Nephron progenitor cell (in vitro differentiated cells): ENCODE results near the gene MIDN.
"Not testable (repeated sequence)": the region's sequence is repeated elsewhere in the genome, so short reads cannot be mapped to it uniquely, and the experiment has no call there.

Experiments used
- DNase-seq: peaks from one replicate; pipeline ENCODE4 v3.0.0; 2021
- H3K27ac Mint-ChIP-seq: 2 replicates; pipeline ENCODE4 v1.8.0; 2021; ENCODE audit warnings: mild to moderate bottlenecking, moderate library complexity, mixed read lengths
- H3K27me3 Mint-ChIP-seq: 2 replicates; pipeline ENCODE4 v1.8.0; 2021; ENCODE audit warnings: mild to moderate bottlenecking, low read depth, mixed read lengths; ENCODE audit not compliant: poor library complexity
- H3K36me3 Mint-ChIP-seq: 2 replicates; pipeline ENCODE4 v1.8.0; 2021; ENCODE audit warnings: low read depth, mixed read lengths
- H3K4me1 Mint-ChIP-seq: 2 replicates; pipeline ENCODE4 v1.8.0; 2021; ENCODE audit warnings: mixed read lengths
- H3K4me3 Mint-ChIP-seq: 2 replicates; pipeline ENCODE4 v1.8.0; 2021; ENCODE audit warnings: mild to moderate bottlenecking, moderate library complexity, mixed read lengths
- H3K9me3 Mint-ChIP-seq: 2 replicates; pipeline ENCODE4 v1.8.0; 2021; ENCODE audit warnings: mild to moderate bottlenecking, moderate library complexity, mixed read lengths
- CTCF ChIP-seq: fragments of 200-600 bp; sonication (generic); IDR thresholded peaks from 2 replicates; pipeline ENCODE4 v1.5.0; 2021; ENCODE audit warnings: antibody characterized with exemption

MIDN gene

DNA sequence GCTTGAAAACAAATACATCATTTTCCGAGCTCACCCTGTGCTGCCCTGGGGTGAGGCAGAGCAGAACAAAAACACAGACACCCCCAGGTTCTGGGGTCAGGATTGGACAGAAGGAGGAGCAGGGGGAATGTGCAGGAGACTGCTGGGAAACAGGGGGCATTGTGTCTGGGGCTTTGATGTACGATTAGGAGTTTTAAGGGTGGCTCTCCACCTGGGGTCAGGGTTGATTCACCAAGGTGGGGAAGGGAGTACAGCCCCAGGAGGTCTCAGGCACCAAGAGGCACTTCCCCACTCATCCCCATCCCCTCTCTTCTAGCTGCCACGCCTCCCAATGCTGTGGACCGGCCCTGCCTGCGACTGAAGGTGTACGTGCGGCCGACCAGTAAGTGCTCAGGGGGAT lies 49.9 kb downstream of the MIDN start:
- no peak overlapping the region for H3K4me3 Mint-ChIP-seq
- no peaks in the 10 kb centered on the region for H3K9me3 Mint-ChIP-seq
- peaks cover 19% of the 10 kb centered on the region for H3K4me1 Mint-ChIP-seq
- no peak overlapping the region for H3K27ac Mint-ChIP-seq
- H3K27me3 Mint-ChIP-seq, result peaks cover 3% of the 10 kb centered on the region
- DNase-seq, result no peak
- H3K36me3 Mint-ChIP-seq, result peaks cover 11% of the 10 kb centered on the region
- no peak for TF ChIP-seq CTCF

DNA sequence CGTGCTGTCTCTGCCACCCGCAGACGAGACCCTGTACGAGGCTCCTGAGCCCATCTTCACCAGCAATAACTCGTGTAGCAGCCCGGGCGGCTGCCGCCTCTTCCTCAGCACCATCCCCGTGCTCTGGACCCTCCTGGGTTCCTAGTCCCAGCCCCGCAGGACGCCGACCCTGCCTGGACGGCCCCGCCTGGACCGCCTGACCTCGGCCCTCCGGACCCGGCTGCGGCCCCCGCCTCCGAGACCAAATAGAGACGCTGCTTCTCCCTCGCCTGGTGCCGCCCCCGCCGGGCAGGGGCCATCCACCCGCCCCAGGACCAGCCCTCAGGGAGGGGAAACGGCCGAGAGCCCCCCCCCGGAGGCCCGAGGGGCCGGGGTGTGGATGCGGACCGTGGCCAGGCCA lies 51.4 kb downstream of the MIDN start:
- no peak overlapping the region for H3K4me3 Mint-ChIP-seq
- H3K4me1 Mint-ChIP-seq, result peaks cover 22% of the 10 kb centered on the region
- H3K27me3 Mint-ChIP-seq, result peaks cover 3% of the 10 kb centered on the region
- H3K27ac Mint-ChIP-seq, result no peak overlapping the region
- TF ChIP-seq CTCF, result no peak
- H3K9me3 Mint-ChIP-seq, result no peaks in the 10 kb centered on the region
- no peak for DNase-seq
- peaks cover 11% of the 10 kb centered on the region for H3K36me3 Mint-ChIP-seq

- H3K4me1 Mint-ChIP-seq, result peaks cover 22% of the 10 kb centered on the region
- H3K4me3 Mint-ChIP-seq, result no peak overlapping the region
- DNase-seq, result no peak
- H3K36me3 Mint-ChIP-seq, result peaks cover 11% of the 10 kb centered on the region
- no peak overlapping the region for H3K27ac Mint-ChIP-seq
- TF ChIP-seq CTCF, result no peak
- no peaks in the 10 kb centered on the region for H3K9me3 Mint-ChIP-seq
- peaks cover 3% of the 10 kb centered on the region for H3K27me3 Mint-ChIP-seq
Measured at GRCh38 chr19:1300744-1301490, 52.5 kb downstream of the MIDN start.

- peaks cover 11% of the 10 kb centered on the region for H3K36me3 Mint-ChIP-seq
- DNase-seq, result no peak
- no peak overlapping the region for H3K27ac Mint-ChIP-seq
- H3K9me3 Mint-ChIP-seq, result no peaks in the 10 kb centered on the region
- TF ChIP-seq CTCF, result no peak
- no peak overlapping the region for H3K4me3 Mint-ChIP-seq
- H3K4me1 Mint-ChIP-seq, result peaks cover 18% of the 10 kb centered on the region
- H3K27me3 Mint-ChIP-seq, result peaks cover 6% of the 10 kb centered on the region
Measured at GRCh38 chr19:1302533-1303239, 54.3 kb downstream of the MIDN start.

GRCh38 chr19:1304197-1304924 lies 56.0 kb downstream of the MIDN start:
- H3K36me3 Mint-ChIP-seq, result peaks cover 4% of the 10 kb centered on the region
- no peak for DNase-seq
- no peak overlapping the region for H3K27ac Mint-ChIP-seq
- H3K4me3 Mint-ChIP-seq, result no peak overlapping the region
- no peak for TF ChIP-seq CTCF
- peaks cover 3% of the 10 kb centered on the region for H3K27me3 Mint-ChIP-seq
- peaks cover 13% of the 10 kb centered on the region for H3K4me1 Mint-ChIP-seq
- H3K9me3 Mint-ChIP-seq, result no peaks in the 10 kb centered on the region

- not testable (repeated sequence) for H3K27ac Mint-ChIP-seq, H3K9me3 Mint-ChIP-seq, H3K4me3 Mint-ChIP-seq, DNase-seq, H3K36me3 Mint-ChIP-seq, H3K27me3 Mint-ChIP-seq
- peaks cover 13% of the 10 kb centered on the region for H3K4me1 Mint-ChIP-seq
Measured at GRCh38 chr19:1305354-1305753, 57.0 kb downstream of the MIDN start.
